ENCODE measurements around the gene GAS7. TPM values are rescaled to one million over a fixed set of nuclear protein-coding genes. Genes with fewer than 3 reads are reported as not detected.

GAS7 gene
- total RNA-seq, 1 experiment from 2014 or later, result 6.0 TPM

GRCh38 chr17:10234033-10234432 lies 35.6 kb upstream of the GAS7 start:
- no peak for TF ChIP-seq CTCF (conservative IDR thresholded peaks at IDR 0.05)
- H3K27me3 Mint-ChIP-seq (ENCODE audit: low read depth), result peaks cover 3% of the 10 kb centered on the region

More at GRCh38 chr17:10234033-10234432, 35.6 kb upstream of the GAS7 start:
- Histone ChIP-seq H3K18ac (ENCODE audit: insufficient read length, low read depth, low read length) (no peak overlapping the region), H3K23me2 (ENCODE audit: insufficient read length, low read depth, low read length, poor library complexity, severe bottlenecking) (no peaks in the 10 kb centered on the region), H2BK5ac (ENCODE audit: insufficient read length, low read length) (no peak overlapping the region), H3K9ac (ENCODE audit: extremely low read depth, insufficient read length, low read length) (no peak overlapping the region), H4K20me1 (ENCODE audit: control insufficient read depth, insufficient read depth, insufficient read length) (no peaks in the 10 kb centered on the region), H2BK120ac (ENCODE audit: low read depth, low read length, poor library complexity, severe bottlenecking) (no peak overlapping the region), H4K8ac (replicated peaks; ENCODE audit: insufficient read length, low read depth, low read length) (no peak overlapping the region), H3K14ac (ENCODE audit: insufficient read depth, low read length) (no peak overlapping the region), H2AK5ac (ENCODE audit: insufficient read length, low read length) (no peak overlapping the region), H3K4ac (ENCODE audit: low read depth, low read length) (no peak overlapping the region), H3K56ac (ENCODE audit: insufficient read length, low read depth, low read length) (no peak overlapping the region), H2BK20ac (ENCODE audit: low read depth, low read length, poor library complexity, severe bottlenecking) (no peak overlapping the region), H3K79me1 (ENCODE audit: insufficient read depth, low read depth, low read length, poor library complexity, severe bottlenecking) (no peaks in the 10 kb centered on the region), H3K4me1 (ENCODE audit: insufficient read depth, low read length) (no peaks in the 10 kb centered on the region), H3K9me3 (ENCODE audit: control insufficient read depth, low read depth, low read length) (no peaks in the 10 kb centered on the region), H4K91ac (ENCODE audit: insufficient read length, low read depth, low read length) (no peak overlapping the region), H3K23ac (ENCODE audit: insufficient read length, low read depth, low read length) (no peak overlapping the region), H2AFZ (ENCODE audit: low read length) (no peak overlapping the region), H2BK12ac (ENCODE audit: insufficient read length, low read depth, low read length) (no peak overlapping the region), H3K27ac (ENCODE audit: insufficient read length, low read depth, low read length) (no peak overlapping the region), H4K5ac (ENCODE audit: insufficient read length, low read depth, low read length) (no peak overlapping the region), H3K79me2 (ENCODE audit: insufficient read depth, low read length) (no peaks in the 10 kb centered on the region), H3T11ph (ENCODE audit: low read length) (no peak overlapping the region), H3K4me2 (ENCODE audit: insufficient read depth, insufficient read length, low read length) (no peak overlapping the region), H3K27me3 (ENCODE audit: insufficient read depth, low read length) (no peaks in the 10 kb centered on the region), H2BK15ac (ENCODE audit: low read depth, low read length) (no peak overlapping the region)
- Mint-ChIP-seq H3K27ac (no peak overlapping the region), H3K9me3 (peaks cover 0 to 7% of the 10 kb centered on the region in 2 experiments; a peak in 4 of 5 replicates), H3K36me3 (ENCODE audit: insufficient read depth in 1 of 3, low read depth in 3 of 3) (no peaks in the 10 kb centered on the region; a peak in 1 of 7 replicates), H3K4me3 (no peak overlapping the region), H3K4me1 (no peaks in the 10 kb centered on the region)
- WGBS (ENCODE audit: extremely low coverage, insufficient read length, low lambda C conversion rate), result no CpG with 5 or more reads among the region's 5 CpGs
- DNase-seq, result no peak
